Measurements from ENCODE around the gene SIPA1L3.
"Not testable (repeated sequence)": the region's sequence is repeated elsewhere in the genome, so short reads cannot be mapped to it uniquely, and the experiment has no call there.

The SIPA1L3 gene

GRCh38 chr19:38047049-38047438 lies 140.0 kb downstream of the SIPA1L3 start:
- DNase-seq = no peak

- no peak for DNase-seq
Observed at GRCh38 chr19:38047641-38048040, 140.6 kb downstream of the SIPA1L3 start.

- no peak for DNase-seq
Observed at GRCh38 chr19:38049105-38049649, 142.2 kb downstream of the SIPA1L3 start.

GRCh38 chr19:38055010-38055409 lies 148.0 kb downstream of the SIPA1L3 start:
- DNase-seq = no peak

GRCh38 chr19:38055655-38056521 lies 148.9 kb downstream of the SIPA1L3 start:
- DNase-seq = no peak

- no peak for DNase-seq
Observed at GRCh38 chr19:38056646-38057045, 149.6 kb downstream of the SIPA1L3 start.

- peak; percentile 90 for DNase-seq
Observed at GRCh38 chr19:38057959-38058690, 151.1 kb downstream of the SIPA1L3 start.

- DNase-seq = peak; percentile 90
Observed at GRCh38 chr19:38059897-38060296, 152.9 kb downstream of the SIPA1L3 start.

GRCh38 chr19:38060331-38060730 lies 153.3 kb downstream of the SIPA1L3 start:
- DNase-seq = peak; percentile 95

- no peak for DNase-seq
Observed at GRCh38 chr19:38061294-38061693, 154.3 kb downstream of the SIPA1L3 start.

GRCh38 chr19:38062959-38063761 lies 156.2 kb downstream of the SIPA1L3 start:
- peak; percentile 95 for DNase-seq

- no peak for DNase-seq
Observed at GRCh38 chr19:38063928-38064327, 156.9 kb downstream of the SIPA1L3 start.

- no peak for DNase-seq
Observed at GRCh38 chr19:38064661-38065425, 157.8 kb downstream of the SIPA1L3 start.

- not testable (repeated sequence) for DNase-seq
Observed at GRCh38 chr19:38065775-38066174, 158.8 kb downstream of the SIPA1L3 start.

GRCh38 chr19:38068826-38069225 lies 161.8 kb downstream of the SIPA1L3 start:
- peak; percentile 53 for DNase-seq

GRCh38 chr19:38070573-38070972 lies 163.6 kb downstream of the SIPA1L3 start:
- peak; percentile 39 for DNase-seq

- DNase-seq = not testable (repeated sequence)
Observed at GRCh38 chr19:38071054-38071453, 164.0 kb downstream of the SIPA1L3 start.

- no peak for DNase-seq
Observed at GRCh38 chr19:38071647-38072046, 164.6 kb downstream of the SIPA1L3 start.

- DNase-seq = no peak
Observed at GRCh38 chr19:38072776-38073750, 166.1 kb downstream of the SIPA1L3 start.

- DNase-seq = no peak
Observed at GRCh38 chr19:38073841-38074685, 167.1 kb downstream of the SIPA1L3 start.

Data from NCI-H774 (cell line).